ENCODE results near the gene PDE1A. TPM values are rescaled to one million over a fixed set of nuclear protein-coding genes. Genes with fewer than 3 reads are reported as not detected.

Gene PDE1A
- total RNA-seq, 1 experiment from 2014 or later = 0.15 TPM

- Histone ChIP-seq H3K79me2 (ENCODE audit: low read length) (no peaks in the 10 kb centered on the region), H3K4me2 (ENCODE audit: low read depth, low read length, poor library complexity, severe bottlenecking) (no peak overlapping the region)
These were observed 256.5 kb downstream of the PDE1A start for GRCh38 chr2:182170341-182170740.

GRCh38 chr2:182167882-182168281 is 259.0 kb downstream of the PDE1A start:
- H3K9me2 ChIP-seq (replicated peaks; ENCODE audit: insufficient read depth, low read length) = no peaks in the 10 kb centered on the region
- H3K9me3 ChIP-seq (ENCODE audit: low read length) = no peaks in the 10 kb centered on the region
- H3K79me2 ChIP-seq (ENCODE audit: low read length) = no peaks in the 10 kb centered on the region
- H2AFZ ChIP-seq (ENCODE audit: low read length) = no peak overlapping the region
- H3K4me2 ChIP-seq (ENCODE audit: low read depth, low read length, poor library complexity, severe bottlenecking) = no peak overlapping the region
- no peaks in the 10 kb centered on the region for H3K4me1 ChIP-seq (ENCODE audit: low read length)
- DNase-seq = no peak
- H4K20me1 ChIP-seq (ENCODE audit: insufficient read depth, low read depth, low read length) = no peaks in the 10 kb centered on the region
- H3K9ac ChIP-seq (ENCODE audit: low read length) = no peak overlapping the region
- H3K27ac ChIP-seq (ENCODE audit: low read length) = no peak overlapping the region
- no peak overlapping the region for H3K4me3 ChIP-seq (ENCODE audit: low read length)
- H3K27me3 ChIP-seq (ENCODE audit: low read length) = no peaks in the 10 kb centered on the region
- no peaks in the 10 kb centered on the region for H3K36me3 ChIP-seq (ENCODE audit: insufficient read depth, low read length)

More at GRCh38 chr2:182170341-182170740, 256.5 kb downstream of the PDE1A start:
- no peaks in the 10 kb centered on the region for H3K9me2 ChIP-seq (replicated peaks; ENCODE audit: insufficient read depth, low read length)
- H3K27me3 ChIP-seq (ENCODE audit: low read length) = no peaks in the 10 kb centered on the region
- no peaks in the 10 kb centered on the region for H3K9me3 ChIP-seq (ENCODE audit: low read length)
- no peaks in the 10 kb centered on the region for H3K4me1 ChIP-seq (ENCODE audit: low read length)
- no peak overlapping the region for H2AFZ ChIP-seq (ENCODE audit: low read length)
- no peaks in the 10 kb centered on the region for H3K36me3 ChIP-seq (ENCODE audit: insufficient read depth, low read length)
- H4K20me1 ChIP-seq (ENCODE audit: insufficient read depth, low read depth, low read length) = no peaks in the 10 kb centered on the region
- no peak overlapping the region for H3K27ac ChIP-seq (ENCODE audit: low read length)
- DNase-seq = no peak
- H3K9ac ChIP-seq (ENCODE audit: low read length) = no peak overlapping the region
- H3K4me3 ChIP-seq (ENCODE audit: low read length) = no peak overlapping the region

- H3K9me3 ChIP-seq (ENCODE audit: low read length) = no peaks in the 10 kb centered on the region
- no peaks in the 10 kb centered on the region for H3K36me3 ChIP-seq (ENCODE audit: insufficient read depth, low read length)
- H3K27ac ChIP-seq (ENCODE audit: low read length) = no peak overlapping the region
- H3K79me2 ChIP-seq (ENCODE audit: low read length) = no peaks in the 10 kb centered on the region
- no peak overlapping the region for H2AFZ ChIP-seq (ENCODE audit: low read length)
- H3K4me2 ChIP-seq (ENCODE audit: low read depth, low read length, poor library complexity, severe bottlenecking) = no peak overlapping the region
- no peak for DNase-seq
- no peak overlapping the region for H3K9ac ChIP-seq (ENCODE audit: low read length)
- H3K9me2 ChIP-seq (replicated peaks; ENCODE audit: insufficient read depth, low read length) = no peaks in the 10 kb centered on the region
- no peaks in the 10 kb centered on the region for H3K4me1 ChIP-seq (ENCODE audit: low read length)
- no peaks in the 10 kb centered on the region for H3K27me3 ChIP-seq (ENCODE audit: low read length)
- H3K4me3 ChIP-seq (ENCODE audit: low read length) = no peak overlapping the region
- no peaks in the 10 kb centered on the region for H4K20me1 ChIP-seq (ENCODE audit: insufficient read depth, low read depth, low read length)
These were observed 260.0 kb downstream of the PDE1A start for GRCh38 chr2:182166841-182167240.

GRCh38 chr2:182166406-182166805 is 260.4 kb downstream of the PDE1A start:
- DNase-seq = no peak
- no peak overlapping the region for H3K4me3 ChIP-seq (ENCODE audit: low read length)
- H3K4me2 ChIP-seq (ENCODE audit: low read depth, low read length, poor library complexity, severe bottlenecking) = no peak overlapping the region
- no peaks in the 10 kb centered on the region for H4K20me1 ChIP-seq (ENCODE audit: insufficient read depth, low read depth, low read length)
- no peak overlapping the region for H2AFZ ChIP-seq (ENCODE audit: low read length)
- no peak overlapping the region for H3K27ac ChIP-seq (ENCODE audit: low read length)
- H3K9ac ChIP-seq (ENCODE audit: low read length) = no peak overlapping the region
- H3K4me1 ChIP-seq (ENCODE audit: low read length) = no peaks in the 10 kb centered on the region
- no peaks in the 10 kb centered on the region for H3K27me3 ChIP-seq (ENCODE audit: low read length)
- H3K36me3 ChIP-seq (ENCODE audit: insufficient read depth, low read length) = no peaks in the 10 kb centered on the region
- no peaks in the 10 kb centered on the region for H3K9me2 ChIP-seq (replicated peaks; ENCODE audit: insufficient read depth, low read length)
- no peaks in the 10 kb centered on the region for H3K79me2 ChIP-seq (ENCODE audit: low read length)
- H3K9me3 ChIP-seq (ENCODE audit: low read length) = no peaks in the 10 kb centered on the region

GRCh38 chr2:182165202-182165601 is 261.6 kb downstream of the PDE1A start:
- H4K20me1 ChIP-seq (ENCODE audit: insufficient read depth, low read depth, low read length) = no peaks in the 10 kb centered on the region
- H3K4me1 ChIP-seq (ENCODE audit: low read length) = no peaks in the 10 kb centered on the region
- H3K36me3 ChIP-seq (ENCODE audit: insufficient read depth, low read length) = no peaks in the 10 kb centered on the region
- H3K27ac ChIP-seq (ENCODE audit: low read length) = no peak overlapping the region
- no peaks in the 10 kb centered on the region for H3K9me2 ChIP-seq (replicated peaks; ENCODE audit: insufficient read depth, low read length)
- DNase-seq = no peak
- H3K4me3 ChIP-seq (ENCODE audit: low read length) = no peak overlapping the region
- H3K9me3 ChIP-seq (ENCODE audit: low read length) = no peaks in the 10 kb centered on the region
- no peaks in the 10 kb centered on the region for H3K79me2 ChIP-seq (ENCODE audit: low read length)
- H3K4me2 ChIP-seq (ENCODE audit: low read depth, low read length, poor library complexity, severe bottlenecking) = no peak overlapping the region
- H3K27me3 ChIP-seq (ENCODE audit: low read length) = no peaks in the 10 kb centered on the region
- no peak overlapping the region for H2AFZ ChIP-seq (ENCODE audit: low read length)
- no peak overlapping the region for H3K9ac ChIP-seq (ENCODE audit: low read length)

- Histone ChIP-seq H3K27me3 (ENCODE audit: low read length) (no peaks in the 10 kb centered on the region), H3K36me3 (ENCODE audit: insufficient read depth, low read length) (no peaks in the 10 kb centered on the region), H3K79me2 (ENCODE audit: low read length) (no peaks in the 10 kb centered on the region), H3K27ac (ENCODE audit: low read length) (no peak overlapping the region), H3K9me3 (ENCODE audit: low read length) (no peaks in the 10 kb centered on the region), H2AFZ (ENCODE audit: low read length) (no peak overlapping the region), H3K9me2 (replicated peaks; ENCODE audit: insufficient read depth, low read length) (no peaks in the 10 kb centered on the region), H3K9ac (ENCODE audit: low read length) (no peak overlapping the region), H3K4me2 (ENCODE audit: low read depth, low read length, poor library complexity, severe bottlenecking) (no peak overlapping the region), H3K4me3 (ENCODE audit: low read length) (no peak overlapping the region), H4K20me1 (ENCODE audit: insufficient read depth, low read depth, low read length) (no peaks in the 10 kb centered on the region), H3K4me1 (ENCODE audit: low read length) (no peaks in the 10 kb centered on the region)
- DNase-seq = no peak
These were observed 262.1 kb downstream of the PDE1A start for GRCh38 chr2:182164686-182165085.

- no peaks in the 10 kb centered on the region for H3K36me3 ChIP-seq (ENCODE audit: insufficient read depth, low read length)
- no peaks in the 10 kb centered on the region for H3K27me3 ChIP-seq (ENCODE audit: low read length)
- no peak overlapping the region for H3K9ac ChIP-seq (ENCODE audit: low read length)
- no peaks in the 10 kb centered on the region for H4K20me1 ChIP-seq (ENCODE audit: insufficient read depth, low read depth, low read length)
- no peak overlapping the region for H3K4me2 ChIP-seq (ENCODE audit: low read depth, low read length, poor library complexity, severe bottlenecking)
- H2AFZ ChIP-seq (ENCODE audit: low read length) = no peak overlapping the region
- no peaks in the 10 kb centered on the region for H3K79me2 ChIP-seq (ENCODE audit: low read length)
- no peaks in the 10 kb centered on the region for H3K9me3 ChIP-seq (ENCODE audit: low read length)
- H3K4me3 ChIP-seq (ENCODE audit: low read length) = no peak overlapping the region
- no peak overlapping the region for H3K27ac ChIP-seq (ENCODE audit: low read length)
- no peak for DNase-seq
- H3K4me1 ChIP-seq (ENCODE audit: low read length) = no peaks in the 10 kb centered on the region
- H3K9me2 ChIP-seq (replicated peaks; ENCODE audit: insufficient read depth, low read length) = no peaks in the 10 kb centered on the region
These were observed 263.0 kb downstream of the PDE1A start for GRCh38 chr2:182163878-182164277.

GRCh38 chr2:182148344-182148743 is 278.5 kb downstream of the PDE1A start:
- DNase-seq = no peak
- no peaks in the 10 kb centered on the region for H3K9me3 ChIP-seq (ENCODE audit: low read length)
- H3K27ac ChIP-seq (ENCODE audit: low read length) = no peak overlapping the region
- no peaks in the 10 kb centered on the region for H3K79me2 ChIP-seq (ENCODE audit: low read length)
- H3K4me3 ChIP-seq (ENCODE audit: low read length) = no peak overlapping the region
- H3K4me1 ChIP-seq (ENCODE audit: low read length) = no peaks in the 10 kb centered on the region
- H3K4me2 ChIP-seq (ENCODE audit: low read depth, low read length, poor library complexity, severe bottlenecking) = no peak overlapping the region
- H3K27me3 ChIP-seq (ENCODE audit: low read length) = no peaks in the 10 kb centered on the region
- no peaks in the 10 kb centered on the region for H3K36me3 ChIP-seq (ENCODE audit: insufficient read depth, low read length)
- H3K9ac ChIP-seq (ENCODE audit: low read length) = no peak overlapping the region
- H3K9me2 ChIP-seq (replicated peaks; ENCODE audit: insufficient read depth, low read length) = no peaks in the 10 kb centered on the region
- H2AFZ ChIP-seq (ENCODE audit: low read length) = no peak overlapping the region
- H4K20me1 ChIP-seq (ENCODE audit: insufficient read depth, low read depth, low read length) = no peaks in the 10 kb centered on the region

- Histone ChIP-seq H3K4me2 (ENCODE audit: low read depth, low read length, poor library complexity, severe bottlenecking) (no peak overlapping the region), H2AFZ (ENCODE audit: low read length) (no peak overlapping the region), H3K4me1 (ENCODE audit: low read length) (no peaks in the 10 kb centered on the region), H3K36me3 (ENCODE audit: insufficient read depth, low read length) (no peaks in the 10 kb centered on the region), H3K9me3 (ENCODE audit: low read length) (no peaks in the 10 kb centered on the region), H3K27me3 (ENCODE audit: low read length) (no peaks in the 10 kb centered on the region), H3K9me2 (replicated peaks; ENCODE audit: insufficient read depth, low read length) (0 out of 2 replicates have a peak, but pooled peaks cover 2% of the 10 kb centered on the region), H3K4me3 (ENCODE audit: low read length) (no peak overlapping the region), H3K27ac (ENCODE audit: low read length) (no peak overlapping the region), H3K79me2 (ENCODE audit: low read length) (no peaks in the 10 kb centered on the region), H3K9ac (ENCODE audit: low read length) (no peak overlapping the region), H4K20me1 (ENCODE audit: insufficient read depth, low read depth, low read length) (no peaks in the 10 kb centered on the region)
- DNase-seq = no peak
These were observed 282.1 kb downstream of the PDE1A start for GRCh38 chr2:182144776-182145165.

Measured in Karpas-422 (cell line).